GM21390 (cell line): ENCODE data around the gene TOR1AIP2.
"Not testable (repeated sequence)": the region's sequence is repeated elsewhere in the genome, so short reads cannot be mapped to it uniquely, and the experiment has no call there.

Experiments
- ATAC-seq: cut with Tn5 transposase; IDR thresholded peaks from one replicate; pipeline ENCODE4 v1.9.1; 2021; ENCODE audit not compliant: unreplicated experiment

Gene TOR1AIP2

GRCh38 chr1:179876300-179876715 lies 1.3 kb downstream of the TOR1AIP2 start:
- ATAC-seq: no peak

GRCh38 chr1:179875596-179876299 lies 1.9 kb downstream of the TOR1AIP2 start:
- no peak for ATAC-seq

- ATAC-seq: no peak
Measured at GRCh38 chr1:179873438-179873851, 4.2 kb downstream of the TOR1AIP2 start.

- no peak for ATAC-seq
Measured at GRCh38 chr1:179872558-179872957, 5.0 kb downstream of the TOR1AIP2 start.

- ATAC-seq: no peak
Measured at GRCh38 chr1:179871940-179872339, 5.7 kb downstream of the TOR1AIP2 start.

- no peak for ATAC-seq
Measured at GRCh38 chr1:179870870-179871269, 6.7 kb downstream of the TOR1AIP2 start.

GRCh38 chr1:179867493-179868330 lies 9.9 kb downstream of the TOR1AIP2 start:
- peak; percentile 80 for ATAC-seq

- ATAC-seq: no peak
Measured at GRCh38 chr1:179866616-179867015, 11.0 kb downstream of the TOR1AIP2 start.

GRCh38 chr1:179865377-179865776 lies 12.2 kb downstream of the TOR1AIP2 start:
- ATAC-seq: no peak

GRCh38 chr1:179860652-179861051 lies 17.0 kb downstream of the TOR1AIP2 start:
- no peak for ATAC-seq

- ATAC-seq: no peak
Measured at GRCh38 chr1:179857009-179857408, 20.6 kb downstream of the TOR1AIP2 start.

- ATAC-seq: no peak
Measured at GRCh38 chr1:179856296-179856695, 21.3 kb downstream of the TOR1AIP2 start.

- not testable (repeated sequence) for ATAC-seq
Measured at GRCh38 chr1:179855831-179856230, 21.8 kb downstream of the TOR1AIP2 start.

- ATAC-seq: no peak
Measured at GRCh38 chr1:179853102-179853501, 24.5 kb downstream of the TOR1AIP2 start.

- no peak for ATAC-seq
Measured at GRCh38 chr1:179848233-179848632, 29.4 kb downstream of the TOR1AIP2 start.

GRCh38 chr1:179840107-179840506 lies 37.5 kb downstream of the TOR1AIP2 start:
- ATAC-seq: no peak

- ATAC-seq: not testable (repeated sequence)
Measured at GRCh38 chr1:179836686-179837445, 40.7 kb downstream of the TOR1AIP2 start.

GRCh38 chr1:179831852-179832699 lies 45.5 kb downstream of the TOR1AIP2 start:
- ATAC-seq: no peak

- no peak for ATAC-seq
Measured at GRCh38 chr1:179831225-179831624, 46.4 kb downstream of the TOR1AIP2 start.

GRCh38 chr1:179828554-179829110 lies 49.0 kb downstream of the TOR1AIP2 start:
- ATAC-seq: no peak
